Mammary epithelial cell (primary cell): ENCODE measurements around the gene THOC5.

Source experiments
- EZH2 ChIP-seq: IDR thresholded peaks from 2 replicates; pipeline ENCODE4 v1.6.1; 2012; ENCODE audit warnings: low read length, inconsistent platforms, borderline replicate concordance
- TF ChIP-seq, protein P1 (sequence below), 2 donors: IDR thresholded peaks in 1 of 2; conservative IDR thresholded peaks in 1 of 2; 2 replicates each; pipeline ENCODE4 v1.5.1; 2011 to 2012; ENCODE audit warnings: inconsistent platforms in 2 of 2, low read length in 2 of 2, mild to moderate bottlenecking in 2 of 2, control low read depth in 1 of 2, low read depth in 1 of 2; ENCODE audit not compliant: insufficient read depth in 1 of 2; ENCODE audit errors: extremely low read depth in 1 of 2

DNA sequence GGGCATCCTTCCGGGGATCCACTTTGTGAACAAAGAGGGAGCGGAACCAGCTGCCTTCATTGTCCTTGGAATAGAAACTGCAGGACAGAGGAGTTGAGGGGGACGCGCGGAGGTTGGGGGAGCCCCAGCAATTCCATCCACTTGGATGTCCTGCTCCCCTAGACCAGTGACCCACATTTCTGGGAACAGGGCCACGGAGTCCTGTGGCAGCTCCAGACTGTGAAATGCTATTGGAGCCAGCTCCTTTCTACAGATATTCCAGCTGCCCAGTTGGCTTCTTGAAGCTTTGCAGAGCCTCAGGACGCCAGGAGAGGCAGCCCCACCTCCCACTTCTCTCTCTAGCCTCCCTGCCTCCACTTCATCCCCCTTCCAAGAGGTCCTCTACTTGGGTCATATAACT lies 16.9 kb upstream of the THOC5 start:
- TF ChIP-seq, protein P1, sequence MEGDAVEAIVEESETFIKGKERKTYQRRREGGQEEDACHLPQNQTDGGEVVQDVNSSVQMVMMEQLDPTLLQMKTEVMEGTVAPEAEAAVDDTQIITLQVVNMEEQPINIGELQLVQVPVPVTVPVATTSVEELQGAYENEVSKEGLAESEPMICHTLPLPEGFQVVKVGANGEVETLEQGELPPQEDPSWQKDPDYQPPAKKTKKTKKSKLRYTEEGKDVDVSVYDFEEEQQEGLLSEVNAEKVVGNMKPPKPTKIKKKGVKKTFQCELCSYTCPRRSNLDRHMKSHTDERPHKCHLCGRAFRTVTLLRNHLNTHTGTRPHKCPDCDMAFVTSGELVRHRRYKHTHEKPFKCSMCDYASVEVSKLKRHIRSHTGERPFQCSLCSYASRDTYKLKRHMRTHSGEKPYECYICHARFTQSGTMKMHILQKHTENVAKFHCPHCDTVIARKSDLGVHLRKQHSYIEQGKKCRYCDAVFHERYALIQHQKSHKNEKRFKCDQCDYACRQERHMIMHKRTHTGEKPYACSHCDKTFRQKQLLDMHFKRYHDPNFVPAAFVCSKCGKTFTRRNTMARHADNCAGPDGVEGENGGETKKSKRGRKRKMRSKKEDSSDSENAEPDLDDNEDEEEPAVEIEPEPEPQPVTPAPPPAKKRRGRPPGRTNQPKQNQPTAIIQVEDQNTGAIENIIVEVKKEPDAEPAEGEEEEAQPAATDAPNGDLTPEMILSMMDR (conservative IDR thresholded peaks at IDR 0.05 in 1 of 2, IDR thresholded peaks at IDR 0.05 in 1 of 2; ENCODE audit: extremely low read depth in 1 of 2, insufficient read depth in 1 of 2, low read depth in 1 of 2, low read length in 2 of 2) = no peak
- no peak for TF ChIP-seq EZH2
